ENCODE measurements around the gene UGT1A7.

DNA sequence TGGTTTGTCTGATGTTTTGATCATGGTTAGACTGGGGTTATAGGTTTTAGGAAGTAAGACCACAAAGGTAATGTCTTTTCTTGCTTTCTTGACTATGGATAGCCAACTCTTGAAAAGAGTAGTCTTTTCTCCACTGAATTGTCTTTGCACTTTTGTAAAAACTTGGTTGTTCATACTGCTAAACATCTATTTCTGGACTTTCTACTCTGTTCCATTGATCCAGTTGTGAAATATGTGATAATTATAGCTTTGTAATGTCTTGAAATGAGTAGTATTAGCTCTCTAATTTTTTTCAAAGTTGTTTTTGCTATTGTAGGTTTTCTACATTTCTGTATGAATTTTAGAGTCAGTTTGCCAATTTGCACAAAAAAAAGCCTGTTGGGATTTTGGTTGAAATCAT, 23.1 kb upstream of the UGT1A7 start:
- no peak for TF ChIP-seq EZH2phosphoT487 (IDR thresholded peaks at IDR 0.05; ENCODE audit: low read depth)
- TF ChIP-seq CTCF (IDR thresholded peaks at IDR 0.05; ENCODE audit: low read depth, low read length) = no peak
